Right atrium auricular region (tissue), 2 donors: ENCODE measurements around the gene STK4. TPM values are rescaled to one million over a fixed set of nuclear protein-coding genes. Genes with fewer than 3 reads are reported as not detected.
A peak's percentile ranks its signal among the peaks of the same experiment; 100 is the strongest.

Source experiments
- DNase-seq: peaks from one replicate; pipeline ENCODE4 v3.0.0-alpha.2; 2019; ENCODE audit warnings: low spot score
- H3K27ac ChIP-seq, 2 donors: fragments of 200-600 bp; sonication (generic); 1 replicate in 1 of 2; 2 replicates in 1 of 2; pipeline ENCODE4 v1.5.1; 2016 to 2019
- H3K27me3 ChIP-seq, 2 donors: fragments of 200-600 bp; sonication (generic); one replicate each; pipeline versions ENCODE4 v1.5.1 to v1.6.0; 2017 to 2019
- H3K36me3 ChIP-seq: fragments of 200-600 bp; sonication (generic); one replicate; pipeline ENCODE4 v1.5.1; 2016
- H3K4me1 ChIP-seq, 2 donors: fragments of 200-600 bp; sonication (generic); one replicate each; pipeline versions ENCODE4 v1.5.1 to v1.6.0; 2017 to 2019
- H3K4me3 ChIP-seq, 2 donors: fragments of 200-600 bp; sonication (generic); 1 replicate in 1 of 2; 2 replicates in 1 of 2; pipeline ENCODE4 v1.5.1; 2017 to 2019; ENCODE audit warnings: mild to moderate bottlenecking in 1 of 2, moderate library complexity in 1 of 2
- H3K9me3 ChIP-seq, 2 donors: fragments of 200-600 bp; sonication (generic); one replicate each; pipeline ENCODE4 v1.5.1; 2019
- CTCF ChIP-seq, 2 donors: fragments of 200-600 bp; sonication (generic); IDR thresholded peaks; one replicate each; pipeline ENCODE4 v1.5.1; 2019; ENCODE audit warnings: antibody characterized with exemption in 2 of 2
- total RNA-seq, 2 donors: library from RNA; depleted of rRNA; stranded (reverse); fragments of >200 nt; gene quantifications; one replicate each; pipeline ENCODE4 v1.1.0, GENCODE V29; 2016

Gene STK4
- total RNA-seq, 2 donors from 2014 or later: 7.3 to 12.6 TPM

- no peak for TF ChIP-seq CTCF (IDR thresholded peaks at IDR 0.05)
- Histone ChIP-seq H3K9me3 (no peaks in the 10 kb centered on the region), H3K27me3 (no peaks in the 10 kb centered on the region), H3K36me3 (no peaks in the 10 kb centered on the region), H3K4me1 (peaks cover 0 to 15% of the 10 kb centered on the region in 2 donors), H3K4me3 (peak overlapping the region; percentile 77 to 95), H3K27ac (peak overlapping the region; percentile 67 to 88)
- no peak for DNase-seq
These were observed 672 bp upstream of the STK4 start for GRCh38 chr20:44965651-44966029.

- no peak for TF ChIP-seq CTCF (IDR thresholded peaks at IDR 0.05)
- Histone ChIP-seq H3K4me3 (peak overlapping the region; percentile 77 to 95), H3K27ac (peak overlapping the region; percentile 67 to 88), H3K27me3 (no peaks in the 10 kb centered on the region), H3K9me3 (no peaks in the 10 kb centered on the region), H3K36me3 (no peaks in the 10 kb centered on the region), H3K4me1 (peaks cover 0 to 12% of the 10 kb centered on the region in 2 donors)
- DNase-seq: no peak
These were observed 995 bp downstream of the STK4 start for GRCh38 chr20:44967207-44967807.

GRCh38 chr20:44969300-44969894 is 3.1 kb downstream of the STK4 start:
- no peak overlapping the region for H3K27ac ChIP-seq
- H3K27me3 ChIP-seq: no peaks in the 10 kb centered on the region
- no peak overlapping the region for H3K4me3 ChIP-seq
- no peak for TF ChIP-seq CTCF (IDR thresholded peaks at IDR 0.05)
- peaks cover 14% of the 10 kb centered on the region for H3K36me3 ChIP-seq
- no peak for DNase-seq
- H3K9me3 ChIP-seq: no peaks in the 10 kb centered on the region
- peaks cover 0 to 12% of the 10 kb centered on the region in 2 donors for H3K4me1 ChIP-seq

GRCh38 chr20:44970243-44970757 is 4.0 kb downstream of the STK4 start:
- TF ChIP-seq CTCF (IDR thresholded peaks at IDR 0.05): no peak
- no peaks in the 10 kb centered on the region for H3K9me3 ChIP-seq
- peaks cover 0 to 12% of the 10 kb centered on the region in 2 donors for H3K4me1 ChIP-seq
- H3K4me3 ChIP-seq: no peak overlapping the region
- no peaks in the 10 kb centered on the region for H3K27me3 ChIP-seq
- peaks cover 23% of the 10 kb centered on the region for H3K36me3 ChIP-seq
- DNase-seq: no peak
- H3K27ac ChIP-seq: no peak overlapping the region

GRCh38 chr20:44973053-44973452 is 6.7 kb downstream of the STK4 start:
- DNase-seq: no peak
- no peak overlapping the region for H3K27ac ChIP-seq
- no peaks in the 10 kb centered on the region for H3K4me1 ChIP-seq
- peaks cover 25% of the 10 kb centered on the region for H3K36me3 ChIP-seq
- no peak overlapping the region for H3K4me3 ChIP-seq
- no peak for TF ChIP-seq CTCF (IDR thresholded peaks at IDR 0.05)
- H3K9me3 ChIP-seq: no peaks in the 10 kb centered on the region
- H3K27me3 ChIP-seq: no peaks in the 10 kb centered on the region
